HG02763 (cell line): ENCODE results near the gene GMPS.
"Not testable (repeated sequence)": the region's sequence is repeated elsewhere in the genome, so short reads cannot be mapped to it uniquely, and the experiment has no call there.

Source experiments
- ATAC-seq: cut with Tn5 transposase; IDR thresholded peaks from one replicate; pipeline ENCODE4 v1.9.1; 2021; ENCODE audit warnings: mild to moderate bottlenecking, moderate library complexity; ENCODE audit not compliant: unreplicated experiment

GMPS gene

DNA sequence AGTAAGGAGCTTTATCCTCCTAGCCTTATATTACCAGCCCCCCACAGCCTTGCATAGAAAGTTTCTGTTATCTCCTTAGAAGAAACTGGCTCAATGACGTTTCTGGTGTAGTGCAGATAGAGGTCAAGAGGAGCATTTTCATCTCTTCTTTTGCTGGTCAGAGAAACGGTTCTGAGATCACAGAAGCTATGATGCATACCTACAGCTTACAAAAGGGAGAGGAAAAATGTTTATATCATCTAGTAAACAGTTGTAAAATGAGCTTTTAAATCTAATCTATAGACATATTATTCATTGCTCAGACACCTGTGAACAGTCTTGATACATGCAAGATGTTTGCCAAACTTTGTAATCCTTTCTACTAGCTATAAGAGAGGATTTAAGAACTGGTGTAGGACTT, 68.0 kb downstream of the GMPS start:
- ATAC-seq = no peak

DNA sequence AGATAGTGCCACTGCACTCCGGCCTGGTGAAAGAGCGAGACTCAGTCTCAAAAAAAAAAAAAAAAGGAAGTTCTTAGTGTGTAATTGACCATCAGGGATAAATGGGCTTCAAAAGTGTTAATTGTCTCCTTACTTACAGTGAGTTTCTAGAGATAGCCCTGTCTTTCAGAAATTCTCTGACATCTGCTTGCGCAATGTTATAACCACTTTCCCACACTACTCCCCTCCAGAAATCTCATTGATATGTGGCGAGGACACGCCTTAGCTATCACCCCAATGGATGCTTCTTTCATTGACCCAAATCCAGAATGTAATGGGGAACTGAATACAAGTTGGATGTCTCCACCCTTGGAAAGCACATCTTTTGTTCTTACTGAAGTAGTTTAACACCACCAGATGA, 70.9 kb downstream of the GMPS start:
- ATAC-seq = no peak

DNA sequence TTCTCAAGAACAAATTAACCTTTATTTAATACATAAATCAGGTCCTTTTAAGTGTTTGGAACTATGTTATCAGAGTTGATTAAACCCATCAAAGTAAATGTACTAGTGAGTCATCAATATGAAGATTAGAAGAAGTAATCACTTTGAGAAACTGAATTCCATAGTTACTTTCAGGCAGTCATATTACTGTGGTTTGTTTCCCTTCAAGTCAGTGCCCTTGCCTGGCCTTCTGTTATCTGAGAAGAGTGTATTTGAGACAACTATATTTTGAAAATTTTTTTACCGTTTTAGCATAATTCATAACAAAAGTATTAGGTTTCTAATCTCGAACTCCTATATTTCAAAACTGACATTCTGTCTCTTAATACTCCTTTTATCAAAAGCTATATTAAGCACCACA, 73.6 kb downstream of the GMPS start:
- no peak for ATAC-seq

DNA sequence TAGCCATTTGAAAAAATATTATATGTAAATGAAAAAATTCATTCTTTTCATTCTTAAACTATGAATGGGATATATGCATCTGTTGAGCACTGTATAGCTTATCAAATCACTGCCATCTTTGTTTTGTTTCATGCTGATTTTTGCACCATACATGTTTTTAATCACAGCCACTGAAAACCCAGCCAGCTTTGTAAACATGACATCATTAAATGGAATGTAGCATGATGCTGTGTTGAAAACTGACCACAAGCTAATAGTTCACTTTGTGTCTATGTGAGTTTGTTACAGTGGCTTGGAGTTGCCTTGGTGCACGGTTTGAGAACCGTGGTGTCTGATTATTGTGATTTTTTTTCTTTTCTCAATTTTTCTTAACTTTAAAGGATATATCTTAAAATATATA, 75.7 kb downstream of the GMPS start:
- ATAC-seq = no peak

DNA sequence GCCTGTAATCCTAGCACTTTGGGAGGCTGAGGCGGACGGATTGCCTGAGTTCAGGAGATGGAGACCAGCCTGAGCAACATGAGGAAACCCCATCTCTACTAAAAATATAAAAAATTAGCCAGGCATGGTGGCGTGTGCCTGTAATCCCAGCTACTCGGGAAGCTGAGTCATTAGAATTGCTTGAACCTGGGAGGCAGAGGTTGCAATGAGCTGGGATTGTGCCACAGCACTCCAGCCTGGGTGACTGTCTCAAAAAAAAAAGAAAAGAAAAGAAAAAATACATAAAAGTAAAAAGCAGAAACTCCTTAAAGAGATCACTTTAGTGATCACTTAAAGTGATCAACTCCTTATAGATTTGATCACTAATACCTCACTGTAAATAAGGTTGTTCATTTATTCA, 78.0 kb downstream of the GMPS start:
- no peak for ATAC-seq

DNA sequence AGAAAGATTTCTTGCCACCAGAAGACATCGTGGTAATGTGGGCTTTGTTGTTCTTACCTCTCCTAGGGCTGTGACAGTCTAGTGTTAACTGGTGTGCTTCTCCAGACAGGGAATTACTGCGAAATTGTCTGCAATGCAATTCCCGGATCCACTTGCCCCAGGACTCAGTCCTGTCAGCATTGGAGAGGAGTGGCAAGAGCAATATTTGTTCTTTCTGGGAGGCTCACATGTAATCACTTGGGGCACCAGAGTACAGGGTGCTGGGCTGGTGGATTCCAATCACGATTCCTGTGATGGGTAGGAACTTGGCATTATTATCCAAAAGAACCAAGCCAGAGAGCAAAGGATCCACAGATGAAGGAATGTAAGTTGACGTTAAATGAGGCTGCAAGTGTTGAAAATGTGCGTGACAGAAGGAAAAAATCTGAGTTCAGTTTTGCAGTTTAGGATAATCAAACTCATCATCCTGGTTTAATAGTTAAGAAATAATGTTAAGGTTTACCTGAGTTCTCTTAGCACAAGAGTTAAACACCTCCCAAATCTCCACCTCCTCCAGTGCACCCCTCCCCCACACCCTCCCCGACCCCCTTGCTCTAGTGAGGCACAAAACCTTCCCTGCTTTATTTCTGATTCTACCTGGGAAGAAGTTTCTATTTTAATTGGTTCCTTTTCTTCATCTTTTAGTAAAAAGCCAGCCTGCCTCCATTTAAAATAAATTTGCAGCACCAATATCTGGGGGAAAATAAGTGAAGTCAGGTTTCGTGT, 79.2 kb downstream of the GMPS start:
- no peak for ATAC-seq

DNA sequence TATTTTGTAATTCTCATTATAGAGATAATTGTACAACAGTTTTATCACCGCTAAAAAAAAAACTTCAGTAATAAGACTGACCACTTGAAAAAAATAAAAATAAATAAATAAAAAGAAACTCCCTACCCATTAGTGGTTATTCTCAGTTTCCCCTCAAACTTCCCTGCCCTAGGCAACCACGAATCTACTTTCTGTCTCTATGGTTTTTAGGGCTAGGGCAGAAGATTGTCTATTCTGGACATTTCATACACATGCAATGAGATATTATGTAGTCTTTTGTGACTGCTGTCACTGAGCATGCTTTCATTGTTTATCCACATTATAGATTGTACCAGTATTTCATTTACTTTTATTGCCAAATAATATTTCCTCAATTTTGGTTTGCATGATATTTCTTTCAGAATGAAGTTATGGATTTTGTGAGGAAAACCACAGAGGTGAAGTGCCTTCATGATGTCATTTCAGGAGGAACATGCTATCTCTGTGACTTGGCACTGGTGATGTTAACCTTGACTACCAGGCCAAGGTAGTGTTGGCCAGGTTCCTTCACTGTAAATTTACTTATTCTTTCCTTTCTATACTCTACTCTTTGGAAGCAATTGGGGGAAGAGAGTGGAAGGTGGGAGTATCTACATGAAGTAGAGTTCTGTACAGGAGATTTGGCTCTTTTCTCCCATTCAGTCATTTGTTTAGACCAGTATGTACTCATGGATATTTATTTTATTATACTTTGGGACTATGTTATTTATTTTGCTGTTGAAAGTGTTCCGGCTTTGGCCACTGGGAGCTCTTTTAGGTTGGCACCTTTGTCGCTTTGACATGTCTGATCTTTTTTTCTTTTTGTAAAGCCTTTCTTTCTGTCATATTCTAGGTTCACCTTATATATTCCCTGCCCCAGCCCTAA, 86.3 kb downstream of the GMPS start:
- ATAC-seq = no peak

DNA sequence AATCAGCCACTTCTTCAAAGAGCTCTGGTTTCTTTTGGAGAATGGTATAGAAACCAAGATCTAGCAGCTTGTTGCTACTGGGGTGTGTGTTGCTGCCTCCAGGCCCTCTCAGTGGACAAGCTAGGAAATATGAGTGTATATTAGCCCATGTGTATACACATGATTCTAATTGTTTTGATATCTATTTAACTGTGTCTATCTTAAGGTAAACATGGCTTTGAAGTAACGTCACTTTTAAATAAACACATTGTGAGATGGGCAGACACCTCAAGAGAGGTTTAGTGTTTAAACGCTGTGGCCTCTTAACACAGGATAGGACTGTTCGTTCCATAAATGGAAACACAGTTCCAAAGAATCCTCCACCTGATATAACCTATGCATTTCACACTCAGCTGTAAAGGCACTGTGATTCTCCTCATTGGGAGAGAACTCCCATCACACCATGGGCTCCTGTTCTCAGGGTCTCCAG, 87.0 kb downstream of the GMPS start:
- ATAC-seq = no peak

DNA sequence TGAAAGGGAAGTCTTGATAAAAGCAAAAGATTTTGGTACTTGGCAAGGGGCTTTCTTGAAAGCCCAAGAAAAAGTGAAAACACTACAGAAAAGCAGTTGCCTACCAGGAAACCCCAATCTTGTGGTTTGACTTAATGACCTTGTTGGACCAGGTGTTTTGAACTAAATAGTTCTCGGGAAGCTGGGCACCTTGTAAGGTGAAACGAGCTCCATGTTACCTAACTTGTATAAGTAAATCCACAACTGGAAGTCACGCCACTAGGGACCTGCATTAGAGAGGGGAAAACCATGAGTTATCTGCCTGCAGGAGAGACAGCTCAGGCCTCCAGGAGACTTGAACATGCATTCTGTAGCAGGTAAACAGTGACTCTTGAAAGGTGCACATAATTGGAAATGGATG, 88.2 kb downstream of the GMPS start:
- no peak for ATAC-seq

DNA sequence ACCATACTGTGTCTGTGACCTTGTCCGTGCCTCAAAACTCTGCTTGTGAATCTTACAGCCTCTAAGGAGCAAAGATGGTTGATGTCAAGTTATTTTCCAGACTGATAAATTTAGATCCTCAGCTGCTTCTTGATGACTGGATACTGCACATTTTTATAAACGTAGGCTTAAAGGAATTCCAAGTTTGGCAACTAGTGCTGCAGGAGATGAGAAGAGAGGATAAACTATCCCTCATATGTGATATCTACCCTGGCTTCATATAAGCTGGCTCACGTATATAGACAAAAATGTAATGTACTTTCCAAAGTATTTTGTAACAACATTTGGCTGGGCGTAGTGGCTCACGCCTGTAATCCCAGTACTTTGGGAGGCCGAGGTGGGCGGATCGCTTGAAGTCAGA, 89.6 kb downstream of the GMPS start:
- no peak for ATAC-seq

DNA sequence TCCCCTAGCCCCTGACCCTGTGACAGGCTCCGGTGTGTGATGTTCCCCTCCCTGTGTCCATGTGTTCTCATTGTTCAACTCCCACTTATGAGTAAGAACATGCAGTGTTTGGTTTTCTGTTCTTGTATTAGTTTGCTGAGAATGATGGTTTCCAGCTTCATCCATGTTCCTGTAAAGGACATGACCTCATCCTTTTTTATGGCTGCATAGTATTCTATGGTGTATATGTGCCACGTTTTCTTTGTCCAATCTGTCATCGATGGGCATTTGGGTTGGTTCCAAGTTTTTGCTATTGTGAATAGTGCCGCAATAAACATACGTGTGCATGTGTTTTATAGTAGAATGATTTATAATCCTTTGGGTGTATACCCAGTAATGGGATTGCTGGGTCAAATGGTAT, 90.6 kb downstream of the GMPS start:
- not testable (repeated sequence) for ATAC-seq

DNA sequence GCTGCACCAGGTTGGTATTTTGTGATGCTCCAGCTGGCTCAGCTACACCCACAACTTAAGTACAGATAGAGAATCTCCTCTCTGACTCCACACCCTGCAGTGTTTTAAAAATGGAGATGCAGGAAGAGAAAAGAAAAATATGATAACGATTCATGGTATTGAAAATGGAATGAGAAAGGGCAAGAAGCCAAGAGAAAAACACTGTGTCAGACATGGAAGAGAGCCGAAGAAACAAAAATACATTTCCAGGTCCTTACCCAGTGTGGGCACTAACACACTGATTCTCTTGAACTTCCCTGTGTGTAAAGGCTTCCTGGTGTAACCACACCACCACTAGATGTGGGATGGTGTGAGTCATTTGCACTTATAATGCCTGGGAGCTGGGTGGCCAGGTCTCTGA, 93.1 kb downstream of the GMPS start:
- no peak for ATAC-seq

DNA sequence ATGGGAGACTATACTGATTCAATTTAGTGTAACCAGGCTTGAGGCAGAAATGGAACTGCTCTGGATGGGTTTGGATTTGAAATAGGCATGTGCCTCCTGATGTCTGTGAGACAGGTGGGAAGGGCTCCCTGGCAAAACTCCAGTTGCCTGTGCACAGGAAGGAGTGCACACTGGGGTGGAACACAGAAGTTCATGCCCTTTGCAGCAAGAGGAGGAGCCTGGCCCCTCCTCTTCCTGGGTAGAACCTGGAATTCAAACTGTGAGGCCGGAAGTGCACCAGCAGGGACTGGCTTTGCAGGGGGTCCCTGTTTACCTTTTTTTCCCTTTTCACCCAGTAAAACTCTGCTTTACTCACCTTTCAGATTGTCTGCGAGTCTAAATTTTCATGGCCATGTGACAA, 99.9 kb downstream of the GMPS start:
- no peak for ATAC-seq

DNA sequence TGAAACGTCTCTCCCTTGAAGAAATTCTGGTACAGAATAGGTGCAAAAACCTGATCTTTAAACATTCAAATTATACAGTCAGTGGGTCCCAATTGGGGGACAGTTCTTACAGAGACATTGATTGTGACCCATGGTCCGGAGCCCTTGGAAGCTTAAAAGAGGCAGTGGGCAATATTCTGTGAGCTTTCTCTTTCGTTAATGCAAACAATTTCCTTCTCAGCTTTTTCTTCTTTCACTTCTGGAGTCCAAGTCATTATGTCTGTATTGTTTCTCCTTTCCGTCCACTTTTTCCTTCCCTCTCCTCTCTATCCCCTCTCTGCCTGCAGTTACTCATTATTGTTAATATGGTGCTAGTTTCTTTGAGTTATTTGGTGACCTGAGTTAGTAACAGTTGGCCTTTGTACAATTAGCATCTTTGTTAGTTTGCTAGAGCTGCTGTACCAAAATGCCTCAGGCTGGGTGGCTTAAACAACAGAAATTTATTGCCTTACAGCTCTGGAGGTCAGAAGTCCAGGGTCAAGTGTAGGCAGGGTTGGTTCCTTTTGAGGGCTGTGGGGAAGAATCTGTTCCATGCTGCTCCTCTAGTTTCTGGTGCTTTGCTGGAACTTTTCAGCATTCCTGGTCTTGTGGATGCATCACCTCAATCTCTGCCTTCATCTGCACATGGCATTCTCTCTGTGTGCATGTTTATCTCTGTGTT, 102.6 kb downstream of the GMPS start:
- ATAC-seq = no peak

DNA sequence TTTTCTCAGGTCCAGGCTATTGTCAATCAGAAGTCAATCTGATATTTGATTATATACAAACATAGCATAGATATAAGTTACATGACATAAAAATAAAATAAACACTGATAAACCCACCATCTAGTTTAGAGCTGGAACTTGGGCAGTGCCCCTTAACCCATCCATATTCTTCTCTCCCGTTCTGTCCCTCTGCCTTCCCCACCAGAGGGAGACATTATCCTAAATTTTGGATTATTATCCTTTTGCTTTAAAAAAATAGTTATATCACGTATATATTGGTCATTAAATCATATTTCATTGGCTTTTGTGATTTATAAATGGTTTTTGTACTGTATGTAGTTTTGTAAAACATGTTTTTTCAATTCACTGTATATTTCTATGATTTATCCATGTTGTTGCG, 107.9 kb downstream of the GMPS start:
- ATAC-seq = no peak

DNA sequence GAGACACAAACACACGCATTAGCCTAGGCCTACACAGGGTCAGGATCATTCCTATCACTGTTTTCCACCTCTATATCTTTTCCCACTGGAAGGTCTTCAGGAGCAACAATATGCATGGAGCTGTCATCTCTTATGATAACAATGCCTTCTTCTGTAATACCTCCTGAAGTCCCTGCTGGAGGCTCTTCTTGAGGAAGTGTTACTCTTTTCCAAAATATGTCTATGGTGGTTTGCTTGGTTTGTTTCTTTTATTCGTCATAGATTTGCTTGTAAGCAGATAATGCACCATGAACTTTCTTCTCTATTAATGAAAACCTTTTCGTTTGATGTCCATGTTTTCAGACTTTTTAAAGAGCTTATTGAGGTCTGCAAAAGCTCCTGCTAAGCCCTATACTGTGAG, 109.3 kb downstream of the GMPS start:
- no peak for ATAC-seq

DNA sequence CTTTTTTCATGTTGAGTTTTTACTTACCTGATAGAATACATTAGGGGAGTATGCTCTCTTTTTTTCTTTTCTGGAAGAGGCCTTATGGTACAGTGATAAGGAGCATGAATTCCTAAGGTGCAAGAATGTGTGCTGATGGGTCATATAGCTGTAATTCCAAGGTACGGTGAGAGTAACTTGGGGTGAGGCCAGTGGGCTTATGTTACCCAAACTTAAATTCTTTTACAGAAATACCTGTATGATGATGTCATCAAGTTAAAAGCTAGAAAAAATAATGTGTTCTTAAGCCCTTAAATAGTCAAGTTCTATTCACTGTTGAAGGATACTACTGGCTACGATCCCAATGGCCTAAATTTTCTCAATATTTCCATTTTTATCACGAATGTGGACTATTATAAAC, 111.2 kb downstream of the GMPS start:
- ATAC-seq = no peak

DNA sequence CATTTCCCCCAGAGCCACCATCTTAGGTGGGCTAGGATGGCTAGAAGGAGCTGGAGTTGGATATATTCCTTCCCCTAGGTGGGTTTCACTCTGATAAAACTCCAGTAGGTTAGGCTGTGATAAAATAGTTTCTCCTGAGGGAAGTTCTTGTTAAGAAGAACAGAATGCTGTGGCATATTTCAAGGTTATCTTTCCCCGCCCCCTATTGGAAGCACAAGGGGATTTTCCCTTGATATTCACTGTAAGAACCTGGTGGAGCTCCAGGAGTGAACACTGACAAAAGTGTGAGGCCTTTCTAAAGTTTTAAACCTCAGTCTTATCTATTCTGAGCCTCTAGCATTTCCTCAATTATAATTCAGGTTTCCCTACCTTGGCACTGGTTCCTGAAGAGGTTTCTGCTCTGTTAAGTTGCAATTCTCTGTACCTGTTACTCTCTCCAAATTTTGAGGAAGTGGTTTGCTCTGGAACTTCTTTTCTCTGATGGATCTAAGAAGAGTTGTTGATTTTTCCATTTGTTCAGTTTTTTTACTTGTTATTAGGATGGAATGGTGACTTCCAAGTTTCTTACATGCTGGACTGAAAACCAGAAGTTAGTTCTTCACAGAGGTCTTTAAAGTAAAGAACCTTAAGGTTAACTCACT, 113.5 kb downstream of the GMPS start:
- ATAC-seq = no peak

DNA sequence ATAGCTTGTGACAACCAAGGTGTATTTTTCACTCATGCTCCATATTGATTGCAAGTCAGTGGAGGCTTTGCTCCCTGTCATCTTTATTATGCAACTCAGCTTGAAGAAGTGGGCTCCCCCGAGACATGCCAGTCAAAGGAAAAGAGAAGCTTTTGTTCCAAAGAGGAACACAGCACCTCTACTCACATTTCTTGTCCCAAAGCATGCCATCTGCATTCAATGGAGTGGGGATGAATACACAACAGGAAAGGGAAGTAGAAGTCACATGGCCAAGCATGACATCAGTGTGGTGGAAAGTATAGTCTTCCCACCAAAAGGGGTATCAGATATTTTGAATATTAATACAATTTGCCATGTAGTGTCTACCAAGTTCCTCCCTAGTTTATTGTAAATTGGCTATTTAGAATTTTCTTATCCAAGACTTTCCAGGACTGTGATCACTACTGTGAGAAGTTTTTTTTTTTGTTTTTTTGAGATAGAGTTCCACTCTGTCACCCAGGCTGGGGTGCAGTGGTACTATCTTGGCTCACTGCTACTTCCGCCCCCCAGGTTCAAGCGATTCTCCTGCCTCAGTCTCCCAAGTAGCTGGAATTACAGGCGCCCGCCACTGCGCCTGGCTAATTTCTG, 114.5 kb downstream of the GMPS start:
- no peak for ATAC-seq

DNA sequence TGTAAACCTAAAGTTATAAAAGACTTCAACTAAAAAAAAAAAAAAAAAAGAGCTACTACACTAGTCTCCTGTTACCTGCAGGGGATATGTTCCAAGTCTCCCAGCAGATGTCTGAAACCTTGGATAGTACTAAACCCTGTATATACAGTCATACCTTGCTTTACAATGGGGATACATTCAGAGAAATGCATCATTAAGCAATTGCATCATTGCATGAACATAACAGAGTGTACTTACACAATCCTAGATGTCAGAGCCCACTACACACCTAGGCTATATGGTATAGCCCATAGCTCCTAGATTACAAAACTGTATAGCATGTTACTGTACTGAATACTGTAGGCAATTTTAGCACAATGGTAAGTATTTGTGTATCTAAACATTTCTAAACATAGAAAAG, 119.1 kb downstream of the GMPS start:
- no peak for ATAC-seq

DNA sequence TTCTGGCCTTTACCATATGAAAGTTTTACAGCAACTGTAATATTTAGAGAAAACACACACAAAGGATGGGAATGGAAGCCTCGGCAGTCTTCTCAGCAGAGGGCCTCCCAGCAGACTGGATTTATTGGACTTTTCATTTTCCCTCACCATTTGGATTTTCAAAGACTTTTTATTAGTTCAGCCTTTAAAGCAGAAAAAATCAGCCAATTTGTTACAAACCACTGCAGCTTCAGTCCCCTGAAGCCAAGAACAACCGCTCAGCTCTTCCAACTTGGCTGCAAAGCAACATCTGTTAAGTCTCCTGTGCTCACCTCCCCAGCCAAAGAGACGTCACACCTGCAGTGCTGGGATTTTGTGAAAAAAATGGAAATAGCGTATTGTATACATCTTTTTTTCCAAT, 120.8 kb downstream of the GMPS start:
- no peak for ATAC-seq
